NCI-H748 treated with DMSO at 0.1 percent for 48 hours (cell line): ENCODE data around the gene SFMBT2.

Source experiments
- DNase-seq: peaks from one replicate; lab custom pipeline; 2025; lab: John Stamatoyannopoulos, UW

SFMBT2 gene

GRCh38 chr10:7425691-7426090, 14.9 kb upstream of the SFMBT2 start:
- DNase-seq = no peak

- DNase-seq = no peak
Measured at GRCh38 chr10:7424919-7425318, 14.1 kb upstream of the SFMBT2 start.

- no peak for DNase-seq
Measured at GRCh38 chr10:7424315-7424714, 13.5 kb upstream of the SFMBT2 start.

GRCh38 chr10:7423521-7423920, 12.7 kb upstream of the SFMBT2 start:
- no peak for DNase-seq

- no peak for DNase-seq
Measured at GRCh38 chr10:7421526-7421925, 10.7 kb upstream of the SFMBT2 start.

- no peak for DNase-seq
Measured at GRCh38 chr10:7419998-7420397, 9.2 kb upstream of the SFMBT2 start.

GRCh38 chr10:7417807-7418206, 7.0 kb upstream of the SFMBT2 start:
- DNase-seq = no peak

GRCh38 chr10:7417103-7417623, 6.3 kb upstream of the SFMBT2 start:
- DNase-seq = no peak

- no peak for DNase-seq
Measured at GRCh38 chr10:7414766-7415165, 3.9 kb upstream of the SFMBT2 start.

- no peak for DNase-seq
Measured at GRCh38 chr10:7412928-7413282, 2.1 kb upstream of the SFMBT2 start.

GRCh38 chr10:7412237-7412927, 1.5 kb upstream of the SFMBT2 start:
- DNase-seq = no peak

GRCh38 chr10:7411671-7412128, 866 bp upstream of the SFMBT2 start:
- DNase-seq = no peak

GRCh38 chr10:7410301-7410861, 453 bp downstream of the SFMBT2 start:
- DNase-seq = no peak

- DNase-seq = no peak
Measured at GRCh38 chr10:7409732-7410168, 1.1 kb downstream of the SFMBT2 start.

GRCh38 chr10:7409045-7409731, 1.6 kb downstream of the SFMBT2 start:
- DNase-seq = no peak

GRCh38 chr10:7408291-7409044, 2.4 kb downstream of the SFMBT2 start:
- DNase-seq = no peak

- DNase-seq = no peak
Measured at GRCh38 chr10:7407368-7408290, 3.2 kb downstream of the SFMBT2 start.

GRCh38 chr10:7406712-7407333, 4.0 kb downstream of the SFMBT2 start:
- DNase-seq = no peak

- no peak for DNase-seq
Measured at GRCh38 chr10:7405637-7406036, 5.2 kb downstream of the SFMBT2 start.

- DNase-seq = no peak
Measured at GRCh38 chr10:7403620-7404019, 7.2 kb downstream of the SFMBT2 start.

GRCh38 chr10:7401782-7402181, 9.1 kb downstream of the SFMBT2 start:
- no peak for DNase-seq
